MCF 10A (cell line): ENCODE data around the gene GRM7. TPM values are rescaled to one million over a fixed set of nuclear protein-coding genes. Genes with fewer than 3 reads are reported as not detected.

ENCODE experiments used
- BruUV-seq: library from RNA; stranded (reverse); fragments of 400-500 nt; replicated peaks from 2 replicates; lab custom pipeline; 2021; lab: Mats Ljungman, UMichigan
- CTCF ChIA-PET: fragments of 300-600 bp; sonication (Branson Sonifier 250); formaldehyde crosslinking; extraction: SDS; loops from one replicate; lab custom pipeline; 2021; ENCODE audit warnings: antibody characterized with exemption, inconsistent platforms; lab: Yijun Ruan, JAX
- POLR2A ChIA-PET: fragments of 300-600, 350-650 bp; sonication (Branson Sonifier 250); formaldehyde crosslinking; extraction: SDS; loops from one replicate; lab custom pipeline; 2020; ENCODE audit warnings: antibody characterized with exemption, inconsistent platforms; lab: Yijun Ruan, JAX
- DNase-seq: peaks from one replicate; pipeline ENCODE4 v3.0.0-alpha.2; 2018; ENCODE audit not compliant: unreplicated experiment
- H3K27ac Mint-ChIP-seq: one replicate; pipeline ENCODE4 v1.8.0; 2022; ENCODE audit warnings: mild to moderate bottlenecking, low read depth, mixed read lengths; ENCODE audit not compliant: unreplicated experiment
- H3K27me3 Mint-ChIP-seq: one replicate; pipeline ENCODE4 v1.8.0; 2022; ENCODE audit warnings: mixed read lengths; ENCODE audit not compliant: insufficient read depth, unreplicated experiment
- H3K36me3 Mint-ChIP-seq: one replicate; pipeline ENCODE4 v1.8.0; 2022; ENCODE audit warnings: mild to moderate bottlenecking, moderate library complexity, mixed read lengths; ENCODE audit not compliant: insufficient read depth, unreplicated experiment
- H3K4me1 Mint-ChIP-seq: one replicate; pipeline ENCODE4 v1.8.0; 2022; ENCODE audit warnings: mixed read lengths; ENCODE audit not compliant: insufficient read depth, unreplicated experiment
- H3K4me3 Mint-ChIP-seq: one replicate; pipeline ENCODE4 v1.8.0; 2022; ENCODE audit warnings: mild to moderate bottlenecking, moderate library complexity, mixed read lengths; ENCODE audit not compliant: unreplicated experiment
- H3K9me3 Mint-ChIP-seq: one replicate; pipeline ENCODE4 v1.8.0; 2022; ENCODE audit warnings: mixed read lengths; ENCODE audit not compliant: unreplicated experiment
- CTCF ChIP-seq: fragments of 200-600 bp; IDR thresholded peaks from one replicate; pipeline ENCODE4 v1.8.0; 2022; ENCODE audit warnings: antibody characterized with exemption, mild to moderate bottlenecking; ENCODE audit not compliant: unreplicated experiment
- intact Hi-C: fragments of 100-400 bp; cut with micrococcal nuclease; formaldehyde crosslinking; loops from 2 replicates; pipeline ENCODE4 v1.14.1; 2022
- total RNA-seq: library from RNA; stranded (reverse); gene quantifications from 2 replicates; pipeline ENCODE4 v1.2.3, GENCODE V29; 2022

Gene GRM7
- total RNA-seq, 1 experiment from 2014 or later: not detected

DNA sequence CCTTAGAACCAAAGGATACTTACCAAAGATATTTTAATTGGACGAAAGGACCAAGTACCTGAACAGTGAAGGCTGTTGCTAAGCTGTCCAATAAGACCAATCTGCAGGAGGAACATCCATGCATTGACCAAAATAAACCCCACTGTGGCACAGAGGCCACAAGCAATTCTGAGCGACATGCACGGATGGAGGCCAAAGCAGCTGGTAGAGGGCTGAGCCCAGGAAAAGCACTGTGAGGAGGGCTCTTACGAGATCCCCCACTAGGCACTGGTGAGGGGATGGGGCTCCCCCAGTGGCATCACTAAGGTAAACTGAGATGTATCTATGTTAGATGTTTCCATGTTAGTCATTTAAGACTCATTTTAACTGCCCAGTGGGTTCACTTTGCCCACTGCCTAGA is 920.5 kb downstream of the GRM7 start:
- Mint-ChIP-seq H3K27ac (no peak overlapping the region), H3K36me3 (no peaks in the 10 kb centered on the region), H3K27me3 (no peaks in the 10 kb centered on the region), H3K4me3 (no peak overlapping the region), H3K9me3 (no peaks in the 10 kb centered on the region), H3K4me1 (no peaks in the 10 kb centered on the region)
- TF ChIP-seq CTCF: no peak
- no peak for DNase-seq
- ChIA-PET CTCF (no interaction called here), POLR2A (no interaction called here)
- no TSS peak for BruUV-seq
- intact Hi-C loops: no loop called here

- intact Hi-C loops: loop anchor here (1.0 kb wide), 1 partner anchor 503 kb away; no protein-coding TSS in a partner anchor
- H3K36me3 Mint-ChIP-seq: no peaks in the 10 kb centered on the region
- no peaks in the 10 kb centered on the region for H3K27me3 Mint-ChIP-seq
- TF ChIP-seq CTCF: no peak
- ChIA-PET CTCF (interaction anchor here (0.7 to 1.2 kb wide), 2 partner anchors 27 to 114 kb away, joined by 3 read pairs; no protein-coding TSS in a partner anchor), POLR2A (interaction anchor here (0.6 to 1.6 kb wide), 4 partner anchors 10 to 247 kb away, joined by 3 to 5 read pairs (median 4); no protein-coding TSS in a partner anchor)
- no peak overlapping the region for H3K4me3 Mint-ChIP-seq
- DNase-seq: no peak
- H3K4me1 Mint-ChIP-seq: peaks cover 22% of the 10 kb centered on the region
- H3K27ac Mint-ChIP-seq: peak overlapping the region; percentile 35
- BruUV-seq: no TSS peak
- no peaks in the 10 kb centered on the region for H3K9me3 Mint-ChIP-seq
Measured at GRCh38 chr3:7787871-7788828, 927.2 kb downstream of the GRM7 start.

DNA sequence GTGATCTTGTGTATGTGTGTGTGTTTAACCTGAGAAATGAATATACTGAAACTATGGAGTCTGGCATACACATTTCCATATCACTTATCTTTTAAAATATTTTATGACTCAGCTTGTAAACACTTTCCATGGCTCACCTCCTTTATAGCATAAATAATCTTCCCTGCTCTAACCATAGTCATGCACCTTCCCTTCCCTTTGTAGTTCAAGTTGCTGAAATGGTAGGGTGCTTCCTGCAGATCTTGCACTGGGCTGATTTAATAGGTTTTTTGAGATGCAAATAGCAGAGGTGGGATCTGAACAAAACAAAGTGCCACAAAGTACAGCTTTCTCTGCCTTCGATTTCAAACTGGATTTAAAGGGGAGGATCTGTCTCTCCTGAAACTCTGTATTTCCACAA is 928.0 kb downstream of the GRM7 start:
- ChIA-PET CTCF (interaction anchor here (0.6 to 2.0 kb wide), 4 partner anchors 12 to 503 kb away, joined by 3 to 4 read pairs (median 4); no protein-coding TSS in a partner anchor), POLR2A (interaction anchor here (1.6 kb wide), 1 partner anchor 9 kb away, joined by 5 read pairs; no protein-coding TSS in a partner anchor)
- no peaks in the 10 kb centered on the region for H3K36me3 Mint-ChIP-seq
- H3K9me3 Mint-ChIP-seq: no peaks in the 10 kb centered on the region
- H3K27ac Mint-ChIP-seq: no peak overlapping the region
- BruUV-seq: no TSS peak
- intact Hi-C loops: loop anchor here (1.0 kb wide), 1 partner anchor 504 kb away; no protein-coding TSS in a partner anchor
- DNase-seq: no peak
- H3K4me3 Mint-ChIP-seq: no peak overlapping the region
- peaks cover 22% of the 10 kb centered on the region for H3K4me1 Mint-ChIP-seq
- no peak for TF ChIP-seq CTCF
- H3K27me3 Mint-ChIP-seq: no peaks in the 10 kb centered on the region

- TF ChIP-seq CTCF: no peak
- POLR2A ChIA-PET: interaction anchor here (0.6 kb wide), 1 partner anchor 485 kb away, joined by 3 read pairs; no protein-coding TSS in a partner anchor
Measured at GRCh38 chr3:7789324-7789723, 928.4 kb downstream of the GRM7 start.

More at GRCh38 chr3:7789324-7789723, 928.4 kb downstream of the GRM7 start:
- no TSS peak for BruUV-seq
- H3K9me3 Mint-ChIP-seq: no peaks in the 10 kb centered on the region
- intact Hi-C loops: no loop called here
- no peak for DNase-seq
- no peaks in the 10 kb centered on the region for H3K27me3 Mint-ChIP-seq
- CTCF ChIA-PET: interaction anchor here (0.6 to 2.0 kb wide), 6 partner anchors 12 to 504 kb away, joined by 3 to 4 read pairs (median 4); no protein-coding TSS in a partner anchor
- no peak overlapping the region for H3K27ac Mint-ChIP-seq
- no peaks in the 10 kb centered on the region for H3K36me3 Mint-ChIP-seq
- peaks cover 22% of the 10 kb centered on the region for H3K4me1 Mint-ChIP-seq
- H3K4me3 Mint-ChIP-seq: no peak overlapping the region
